ENCODE results near the gene SCN8A.
A peak's percentile ranks its signal among the peaks of the same experiment; 100 is the strongest.

SCN8A gene

DNA sequence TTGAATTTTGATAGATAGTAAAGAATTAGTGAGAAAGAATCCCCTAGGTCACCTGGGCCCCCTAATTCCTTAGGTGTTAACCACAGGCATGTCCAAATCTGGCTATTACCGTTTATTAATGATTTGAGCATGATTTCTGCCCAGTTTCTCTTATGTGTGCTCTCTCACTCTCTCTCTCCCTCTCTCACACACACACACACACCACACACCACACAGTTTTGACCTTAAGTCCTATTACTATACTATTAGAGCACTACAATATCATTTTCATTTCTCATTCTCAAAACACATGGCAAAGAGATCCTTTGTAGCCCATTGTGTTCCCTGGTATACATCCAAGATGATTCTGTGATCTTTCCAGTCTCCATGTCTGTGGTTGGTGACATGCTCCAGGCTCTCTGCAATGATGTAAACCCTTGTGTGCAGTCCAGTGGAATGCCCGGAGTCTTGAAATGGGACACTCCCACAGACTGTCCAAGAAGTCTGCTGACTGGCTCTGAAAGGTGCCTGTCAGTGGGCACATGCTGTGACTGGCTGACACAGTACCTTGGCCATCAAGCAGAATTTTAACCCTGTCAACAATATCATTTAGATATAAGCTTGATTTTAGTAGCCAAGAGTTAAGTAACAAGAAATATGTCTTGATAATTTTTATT is 161.3 kb downstream of the SCN8A start:
- TF ChIP-seq, protein P1, sequence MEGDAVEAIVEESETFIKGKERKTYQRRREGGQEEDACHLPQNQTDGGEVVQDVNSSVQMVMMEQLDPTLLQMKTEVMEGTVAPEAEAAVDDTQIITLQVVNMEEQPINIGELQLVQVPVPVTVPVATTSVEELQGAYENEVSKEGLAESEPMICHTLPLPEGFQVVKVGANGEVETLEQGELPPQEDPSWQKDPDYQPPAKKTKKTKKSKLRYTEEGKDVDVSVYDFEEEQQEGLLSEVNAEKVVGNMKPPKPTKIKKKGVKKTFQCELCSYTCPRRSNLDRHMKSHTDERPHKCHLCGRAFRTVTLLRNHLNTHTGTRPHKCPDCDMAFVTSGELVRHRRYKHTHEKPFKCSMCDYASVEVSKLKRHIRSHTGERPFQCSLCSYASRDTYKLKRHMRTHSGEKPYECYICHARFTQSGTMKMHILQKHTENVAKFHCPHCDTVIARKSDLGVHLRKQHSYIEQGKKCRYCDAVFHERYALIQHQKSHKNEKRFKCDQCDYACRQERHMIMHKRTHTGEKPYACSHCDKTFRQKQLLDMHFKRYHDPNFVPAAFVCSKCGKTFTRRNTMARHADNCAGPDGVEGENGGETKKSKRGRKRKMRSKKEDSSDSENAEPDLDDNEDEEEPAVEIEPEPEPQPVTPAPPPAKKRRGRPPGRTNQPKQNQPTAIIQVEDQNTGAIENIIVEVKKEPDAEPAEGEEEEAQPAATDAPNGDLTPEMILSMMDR (IDR thresholded peaks at IDR 0.05; ENCODE audit: low read depth, low read length, missing control alignments) = no peak
- no peak overlapping the region for H3K4me3 ChIP-seq (replicated peaks; ENCODE audit: low read depth, low read length)
- DNase-seq (ENCODE audit: extremely low read depth, low read depth) = peak; percentile 19

DNA sequence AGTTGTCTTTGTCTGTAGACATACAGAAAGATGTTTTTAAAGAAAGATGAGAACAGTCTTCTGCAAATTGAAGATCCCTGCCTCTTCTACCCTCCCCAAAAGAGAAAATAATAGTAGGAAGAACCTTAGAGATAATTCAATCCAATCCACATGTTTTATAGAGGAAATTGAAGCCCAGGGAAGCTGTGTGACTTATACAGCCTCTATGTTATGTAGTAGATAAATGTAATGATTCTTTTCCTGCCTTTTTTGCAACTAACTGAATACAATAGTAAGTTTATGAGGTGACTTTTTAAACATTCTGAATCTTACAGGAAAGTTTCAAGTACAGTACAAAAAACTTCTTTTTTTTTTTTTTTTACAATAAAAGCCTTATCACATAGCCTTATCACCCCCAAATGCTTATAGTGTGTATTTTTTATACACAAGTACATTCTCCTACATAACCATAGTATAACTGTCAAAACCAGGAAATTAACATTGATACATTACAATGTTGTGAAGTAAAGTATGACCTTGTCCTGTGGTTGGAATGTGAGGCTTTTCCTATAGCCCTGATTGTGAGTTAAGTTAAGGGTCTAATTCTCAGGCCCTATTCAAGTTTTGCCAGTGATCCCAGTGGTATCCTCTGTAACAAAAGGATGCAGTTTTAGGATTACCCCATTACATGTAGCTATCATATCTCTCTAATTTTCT is 163.1 kb downstream of the SCN8A start:
- TF ChIP-seq, protein P1 (IDR thresholded peaks at IDR 0.05; ENCODE audit: low read depth, low read length, missing control alignments) = no peak
- DNase-seq (ENCODE audit: extremely low read depth, low read depth) = no peak

DNA sequence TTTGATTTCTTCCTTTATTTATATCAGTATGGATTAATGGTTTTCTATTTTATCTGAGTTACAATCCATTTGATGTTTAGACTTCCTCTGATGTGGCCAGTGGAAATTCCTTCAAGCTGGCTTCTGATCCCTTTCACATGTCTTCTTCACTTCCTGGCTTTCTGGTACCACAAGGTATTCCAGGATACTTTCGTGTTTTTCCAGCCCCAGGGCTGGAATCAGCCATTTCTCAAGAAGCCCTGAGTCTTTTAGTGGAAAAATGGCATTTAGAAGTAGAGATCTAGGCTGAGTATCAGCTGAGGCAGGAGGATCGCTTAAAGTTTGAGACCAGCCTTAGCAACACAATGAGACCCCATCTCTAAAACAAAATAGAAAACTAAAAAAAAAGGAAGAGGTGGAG is 164.2 kb downstream of the SCN8A start:
- TF ChIP-seq, protein P1 (IDR thresholded peaks at IDR 0.05; ENCODE audit: low read depth, low read length, missing control alignments) = no peak
- H3K4me3 ChIP-seq (replicated peaks; ENCODE audit: low read depth, low read length) = no peak overlapping the region
- no peak for DNase-seq (ENCODE audit: extremely low read depth, low read depth)

More for the DNA sequence above, 163.1 kb downstream of the SCN8A start:
- no peak overlapping the region for H3K4me3 ChIP-seq (replicated peaks; ENCODE audit: low read depth, low read length)

DNA sequence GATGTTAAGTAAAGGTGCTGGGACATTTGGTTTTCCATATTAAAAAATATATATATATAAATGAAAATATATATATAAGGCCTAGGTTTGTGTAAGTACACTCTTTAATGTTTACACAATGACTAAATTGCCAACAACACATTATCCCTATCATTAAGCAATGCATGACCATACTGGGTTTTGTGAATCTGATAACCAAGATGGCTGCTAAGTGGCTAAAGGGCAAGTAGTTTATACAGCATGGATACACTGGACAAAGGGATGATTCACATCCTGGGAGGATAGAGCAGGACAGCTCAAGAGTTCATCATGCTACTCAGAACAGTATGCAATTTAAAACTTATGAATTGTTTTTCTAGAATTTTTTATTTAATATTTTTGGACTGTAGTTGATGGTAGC is 168.1 kb downstream of the SCN8A start:
- no peak for DNase-seq (ENCODE audit: extremely low read depth, low read depth)
- H3K4me3 ChIP-seq (replicated peaks; ENCODE audit: low read depth, low read length) = no peak overlapping the region
- TF ChIP-seq, protein P1 (IDR thresholded peaks at IDR 0.05; ENCODE audit: low read depth, low read length, missing control alignments) = no peak

DNA sequence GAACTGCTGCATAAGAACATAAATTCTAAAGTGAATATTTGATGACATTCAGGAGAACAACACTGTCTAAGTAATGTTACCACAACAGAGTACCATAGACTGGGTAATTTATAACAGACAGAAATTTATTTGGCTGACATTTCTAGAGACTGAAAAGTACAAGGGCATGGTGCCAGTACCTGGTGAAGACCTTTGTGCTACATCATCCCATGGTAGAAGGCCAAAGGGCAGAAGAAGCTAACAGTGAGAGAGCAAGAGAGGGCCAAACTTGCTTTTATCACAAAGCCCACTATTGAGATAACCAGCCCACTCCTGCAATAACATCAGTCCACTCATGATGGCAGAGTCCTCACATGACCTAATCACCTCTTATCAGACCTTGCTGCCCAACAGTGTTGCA is 168.7 kb downstream of the SCN8A start:
- TF ChIP-seq, protein P1 (IDR thresholded peaks at IDR 0.05; ENCODE audit: low read depth, low read length, missing control alignments) = no peak
- no peak overlapping the region for H3K4me3 ChIP-seq (replicated peaks; ENCODE audit: low read depth, low read length)
- no peak for DNase-seq (ENCODE audit: extremely low read depth, low read depth)

DNA sequence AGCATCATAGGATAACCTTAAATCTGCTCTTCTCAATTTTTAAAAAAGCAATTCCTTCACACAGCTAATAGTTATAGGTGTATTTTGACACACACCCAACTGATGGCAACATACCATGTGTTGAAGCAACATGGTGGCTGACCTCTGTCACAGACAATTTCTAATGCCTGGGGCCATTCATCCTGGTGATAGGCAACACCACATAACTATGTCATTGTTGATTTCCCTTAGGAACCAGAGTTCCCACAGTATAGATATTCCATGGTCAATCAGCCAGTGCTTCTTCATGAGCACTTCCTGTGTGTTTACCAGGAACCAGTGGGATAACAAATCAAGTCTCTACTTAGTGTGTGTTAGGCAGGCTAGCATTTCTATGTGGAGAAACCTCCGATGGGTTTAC is 169.2 kb downstream of the SCN8A start:
- H3K4me3 ChIP-seq (replicated peaks; ENCODE audit: low read depth, low read length) = no peak overlapping the region
- TF ChIP-seq, protein P1 (IDR thresholded peaks at IDR 0.05; ENCODE audit: low read depth, low read length, missing control alignments) = no peak
- no peak for DNase-seq (ENCODE audit: extremely low read depth, low read depth)

Data from HFF-Myc (cell line).